ENCODE results near the gene TSHZ3. TPM values are rescaled to one million over a fixed set of nuclear protein-coding genes. Genes with fewer than 3 reads are reported as not detected.

Gene TSHZ3
- total RNA-seq, 1 experiment from 2014 or later, result not detected

DNA sequence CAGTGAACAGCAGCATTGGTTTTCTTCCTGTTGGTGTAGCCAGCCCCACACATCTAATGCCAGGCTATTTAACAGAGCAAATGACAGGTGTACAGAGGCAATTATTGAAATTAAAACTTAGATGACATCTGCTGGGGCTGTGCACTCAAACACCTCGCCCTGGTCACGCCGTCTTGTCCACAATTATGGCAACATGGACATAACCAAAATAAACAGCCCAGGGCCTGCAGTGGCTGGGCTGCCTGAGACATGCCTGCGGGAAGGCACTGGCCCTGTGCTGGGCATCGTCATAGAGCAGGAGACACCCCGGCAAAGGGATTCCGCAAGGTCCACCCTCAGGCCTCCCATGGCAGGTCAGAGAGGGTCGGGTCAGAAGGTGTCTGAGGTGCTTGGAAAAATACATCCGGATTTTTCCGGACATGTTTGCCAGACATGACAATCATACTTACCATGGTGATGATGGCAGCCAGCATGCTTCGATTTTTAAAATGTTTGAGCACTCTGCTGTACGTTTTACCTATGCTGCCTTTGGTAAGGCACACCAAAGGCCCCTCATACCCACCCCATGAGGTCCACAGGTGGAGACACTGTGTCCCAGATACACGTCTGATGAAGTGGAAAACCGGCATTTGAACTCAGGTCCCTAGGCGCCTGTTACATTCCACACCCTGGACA is 47.8 kb downstream of the TSHZ3 start:
- in situ Hi-C loops (cut with HindIII; ENCODE audit: low sequenced_read_pairs), result no loop called here
- no peak for DNase-seq (ENCODE audit: low spot score)

GRCh38 chr19:31300422-31300821 is 48.8 kb downstream of the TSHZ3 start:
- in situ Hi-C loops (cut with HindIII; ENCODE audit: low sequenced_read_pairs), result no loop called here
- DNase-seq (ENCODE audit: low spot score), result no peak

DNA sequence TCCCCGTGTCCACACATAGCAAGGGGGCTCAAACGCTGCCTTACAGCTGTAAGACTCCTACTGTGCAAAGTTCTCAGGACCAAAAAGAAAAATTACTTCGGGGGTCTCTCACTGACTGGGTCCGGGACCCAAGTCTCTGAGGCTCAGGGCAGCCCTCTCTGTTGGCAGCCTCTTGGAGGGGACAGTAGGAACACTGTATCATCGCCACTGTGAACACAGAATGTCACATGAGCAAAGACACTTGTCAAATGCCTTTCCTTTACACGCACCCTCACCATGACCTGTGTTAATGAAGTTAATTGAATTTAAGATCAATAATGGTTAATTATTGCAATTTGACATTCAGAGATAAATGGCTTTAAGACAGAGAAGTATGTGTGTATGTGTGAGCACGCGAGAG is 49.6 kb downstream of the TSHZ3 start:
- DNase-seq (ENCODE audit: low spot score), result no peak
- in situ Hi-C loops (cut with HindIII; ENCODE audit: low sequenced_read_pairs), result no loop called here

- DNase-seq (ENCODE audit: low spot score), result no peak
- in situ Hi-C loops (cut with HindIII; ENCODE audit: low sequenced_read_pairs), result no loop called here
Measured at GRCh38 chr19:31297991-31298390, 51.2 kb downstream of the TSHZ3 start.

GRCh38 chr19:31296741-31297390 is 52.4 kb downstream of the TSHZ3 start:
- no peak for DNase-seq (ENCODE audit: low spot score)
- in situ Hi-C loops (cut with HindIII; ENCODE audit: low sequenced_read_pairs), result no loop called here

DNA sequence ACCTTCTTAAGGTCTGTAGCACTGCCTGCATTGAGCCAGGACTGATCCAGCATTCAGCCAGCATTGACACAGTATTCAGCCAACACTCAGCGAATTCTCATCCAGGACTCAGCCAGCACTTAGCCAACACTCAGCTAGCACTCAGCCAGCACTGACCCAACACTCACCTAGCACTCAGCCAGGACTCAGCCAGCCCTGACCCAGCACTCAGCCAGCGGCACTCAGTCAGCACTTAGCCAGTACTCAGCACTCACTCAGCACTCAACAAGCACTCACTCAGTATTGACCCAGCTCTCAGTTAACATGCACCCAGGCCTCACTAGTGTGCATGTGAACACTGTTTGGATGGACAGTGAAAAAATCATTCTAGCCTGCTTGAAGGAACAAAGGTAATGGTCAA is 55.0 kb downstream of the TSHZ3 start:
- no peak for DNase-seq (ENCODE audit: low spot score)
- in situ Hi-C loops (cut with HindIII; ENCODE audit: low sequenced_read_pairs), result no loop called here

- in situ Hi-C loops (cut with HindIII; ENCODE audit: low sequenced_read_pairs), result no loop called here
- DNase-seq (ENCODE audit: low spot score), result no peak
Measured at GRCh38 chr19:31292639-31293185, 56.5 kb downstream of the TSHZ3 start.

DNA sequence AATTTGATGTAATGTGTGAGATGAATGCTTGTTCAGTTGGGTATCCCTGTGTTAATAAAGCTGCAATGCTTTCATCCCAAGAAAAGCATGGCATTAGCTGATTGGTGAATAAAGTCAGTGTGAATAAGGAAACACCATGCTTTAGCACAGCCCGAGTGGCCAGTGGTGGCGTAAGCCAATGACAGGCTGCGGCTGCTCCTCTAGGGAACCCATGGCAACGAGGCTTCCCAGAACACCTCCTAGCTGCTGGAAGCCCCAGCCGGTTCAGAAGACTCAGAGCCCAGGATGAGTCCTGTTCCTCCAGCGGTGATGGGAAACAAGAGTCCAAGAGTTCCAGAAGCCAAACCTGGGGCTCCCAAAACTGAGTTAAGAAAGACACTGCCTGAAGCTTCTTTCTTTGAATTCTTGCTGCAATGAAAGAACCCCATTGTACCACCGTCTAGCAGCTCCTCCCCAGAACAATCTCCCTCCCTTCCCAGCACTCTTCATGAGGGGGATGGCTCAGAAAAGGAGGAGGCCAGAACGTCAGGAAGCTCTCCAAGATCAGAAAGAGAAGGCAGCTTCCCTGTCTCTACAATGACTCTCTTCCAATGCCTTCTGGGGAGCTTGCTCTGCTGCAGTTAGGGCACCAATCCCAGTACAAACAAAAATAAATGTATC is 58.2 kb downstream of the TSHZ3 start:
- in situ Hi-C loops (cut with HindIII; ENCODE audit: low sequenced_read_pairs), result no loop called here
- DNase-seq (ENCODE audit: low spot score), result no peak

DNA sequence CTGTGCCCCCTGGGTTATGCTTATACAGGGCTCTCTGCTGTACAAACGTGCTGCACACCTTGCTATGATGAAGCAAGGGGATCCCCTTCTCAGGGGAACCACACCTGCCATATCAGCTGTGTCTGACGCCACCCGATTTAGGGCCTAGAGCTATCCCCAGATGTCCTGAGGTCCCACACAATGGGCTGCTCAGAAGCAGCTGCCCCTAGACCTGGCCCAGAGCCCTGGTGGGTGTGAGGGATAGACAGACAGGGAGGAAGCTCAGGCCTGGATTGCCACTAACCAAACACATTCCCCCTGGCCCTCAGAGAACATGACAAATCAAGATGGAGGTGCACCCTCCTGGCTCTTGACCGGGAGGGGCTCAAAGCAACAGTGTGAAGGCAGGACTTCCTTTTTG is 59.3 kb downstream of the TSHZ3 start:
- DNase-seq (ENCODE audit: low spot score), result no peak
- in situ Hi-C loops (cut with HindIII; ENCODE audit: low sequenced_read_pairs), result no loop called here

DNA sequence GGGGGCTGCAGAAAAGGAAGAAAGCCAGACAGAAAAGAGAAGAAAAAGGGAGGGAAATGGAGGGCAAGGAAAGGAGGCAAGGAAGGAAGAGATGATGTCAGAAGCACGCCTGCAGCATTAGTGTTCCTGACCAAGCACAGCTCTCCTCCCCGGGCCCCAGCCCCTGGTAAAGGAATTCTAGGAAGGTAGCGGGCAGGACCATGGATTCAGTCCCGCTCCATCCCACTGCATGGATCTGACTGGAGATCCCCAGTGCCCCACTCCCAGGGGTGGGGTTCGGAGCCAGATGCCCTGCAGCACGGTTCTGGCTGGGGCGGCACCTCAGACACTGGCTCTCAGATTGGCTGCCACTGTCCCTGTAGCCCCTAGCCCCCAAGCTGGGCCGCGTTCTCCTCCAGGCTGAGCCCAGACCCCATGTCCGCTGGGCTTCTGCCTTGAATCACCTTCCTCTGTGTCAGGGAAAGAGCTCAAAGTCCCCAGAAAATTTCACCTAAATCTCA is 59.8 kb downstream of the TSHZ3 start:
- DNase-seq (ENCODE audit: low spot score), result no peak
- in situ Hi-C loops (cut with HindIII; ENCODE audit: low sequenced_read_pairs), result no loop called here

GRCh38 chr19:31286491-31286890 is 62.7 kb downstream of the TSHZ3 start:
- in situ Hi-C loops (cut with HindIII; ENCODE audit: low sequenced_read_pairs), result no loop called here
- DNase-seq (ENCODE audit: low spot score), result no peak

DNA sequence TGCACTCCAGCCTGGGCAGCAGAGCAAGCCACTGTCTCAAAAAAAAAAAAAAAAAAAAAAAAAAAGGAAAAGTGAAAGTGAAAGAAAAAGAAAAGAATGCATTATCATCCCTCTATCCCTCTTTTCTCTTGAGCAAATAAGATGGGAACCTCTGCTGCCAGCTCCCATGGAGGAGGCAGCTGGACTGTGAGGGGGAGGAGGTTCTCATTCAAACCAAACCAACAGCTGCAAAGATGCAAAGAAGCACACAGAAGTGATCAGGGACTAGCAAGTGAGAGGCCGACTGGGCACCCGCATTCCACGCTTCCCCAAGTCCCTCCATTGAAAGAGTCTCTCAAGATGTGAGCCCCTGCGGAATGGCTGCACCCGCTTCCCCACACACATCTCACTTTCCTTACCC is 63.5 kb downstream of the TSHZ3 start:
- DNase-seq (ENCODE audit: low spot score), result no peak
- in situ Hi-C loops (cut with HindIII; ENCODE audit: low sequenced_read_pairs), result no loop called here

- DNase-seq (ENCODE audit: low spot score), result no peak
- in situ Hi-C loops (cut with HindIII; ENCODE audit: low sequenced_read_pairs), result no loop called here
Measured at GRCh38 chr19:31284621-31285020, 64.6 kb downstream of the TSHZ3 start.

GRCh38 chr19:31283701-31284100 is 65.5 kb downstream of the TSHZ3 start:
- in situ Hi-C loops (cut with HindIII; ENCODE audit: low sequenced_read_pairs), result no loop called here
- DNase-seq (ENCODE audit: low spot score), result no peak

DNA sequence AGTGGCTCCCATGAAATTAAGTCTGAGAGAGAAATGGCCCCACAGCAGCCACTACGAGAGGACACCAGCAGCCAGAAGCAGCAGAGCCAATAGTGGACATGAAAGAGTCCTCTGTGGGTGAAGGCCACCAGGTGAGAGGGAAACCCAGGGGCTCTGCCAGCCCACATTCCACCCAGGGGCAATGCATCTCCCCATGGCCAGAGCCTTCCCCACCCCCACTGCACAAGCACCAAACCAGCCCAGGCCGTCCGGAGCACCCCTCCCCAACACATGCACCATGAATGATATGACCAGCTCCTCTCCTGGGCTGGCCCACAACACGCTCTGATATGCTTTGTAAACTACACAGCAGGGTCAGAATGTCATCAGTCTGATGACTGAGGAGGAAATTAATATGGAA is 66.9 kb downstream of the TSHZ3 start:
- in situ Hi-C loops (cut with HindIII; ENCODE audit: low sequenced_read_pairs), result no loop called here
- no peak for DNase-seq (ENCODE audit: low spot score)

DNA sequence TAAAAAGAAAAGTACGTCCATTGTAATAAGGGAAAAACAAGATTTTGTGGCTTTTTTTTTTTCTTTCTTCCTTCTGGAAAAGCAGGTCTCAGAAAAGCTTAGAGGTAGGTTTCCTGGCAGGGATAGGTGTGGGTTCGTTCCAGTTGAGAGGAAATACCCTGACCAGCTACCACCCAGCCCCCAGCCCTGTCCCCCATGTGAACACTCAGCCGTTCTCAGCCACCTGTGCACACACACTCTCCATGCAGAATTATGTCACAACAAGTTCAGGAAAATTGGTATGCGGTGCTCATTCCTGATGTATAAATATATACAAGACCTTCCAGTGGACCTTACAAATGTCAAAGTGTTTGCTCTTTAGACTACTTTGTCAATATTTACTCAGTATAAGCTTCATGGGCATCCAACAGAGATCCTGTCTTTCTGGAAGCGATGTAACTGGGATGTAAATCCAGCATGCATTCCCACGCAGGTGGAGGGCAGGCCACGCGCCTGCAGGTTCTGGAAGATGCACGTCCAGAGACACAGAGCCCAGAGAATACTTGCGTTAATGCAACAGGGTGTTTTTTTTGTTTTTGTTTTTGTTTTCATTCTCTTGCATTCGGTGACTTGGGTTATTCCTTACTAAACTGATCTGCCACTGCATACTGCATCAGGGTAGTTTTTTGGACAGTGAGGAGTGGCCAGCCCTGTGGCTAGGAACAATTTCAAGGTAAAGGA is 68.8 kb downstream of the TSHZ3 start:
- no peak for DNase-seq (ENCODE audit: low spot score)
- in situ Hi-C loops (cut with HindIII; ENCODE audit: low sequenced_read_pairs), result no loop called here

DNA sequence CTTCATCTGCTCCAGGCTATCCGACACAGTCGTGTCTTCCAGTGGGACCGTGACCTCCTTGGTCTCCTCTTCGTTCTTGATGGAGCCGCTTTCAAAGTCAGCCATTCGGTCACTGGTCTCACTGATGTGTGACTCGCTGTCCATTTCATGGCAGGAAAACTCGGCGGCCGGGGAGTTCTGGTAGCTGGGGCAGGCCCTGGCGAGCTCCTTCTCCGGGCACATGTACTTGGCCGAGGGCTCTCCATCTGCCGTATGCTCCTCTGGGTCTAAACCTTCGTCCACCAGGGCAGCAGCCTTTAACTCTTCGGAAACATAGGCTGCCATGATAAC is 69.8 kb downstream of the TSHZ3 start:
- in situ Hi-C loops (cut with HindIII; ENCODE audit: low sequenced_read_pairs), result no loop called here
- DNase-seq (ENCODE audit: low spot score), result no peak

GRCh38 chr19:31278555-31279435 is 70.4 kb downstream of the TSHZ3 start:
- DNase-seq (ENCODE audit: low spot score), result no peak
- in situ Hi-C loops (cut with HindIII; ENCODE audit: low sequenced_read_pairs), result no loop called here

- DNase-seq (ENCODE audit: low spot score), result no peak
- in situ Hi-C loops (cut with HindIII; ENCODE audit: low sequenced_read_pairs), result no loop called here
Measured at GRCh38 chr19:31277516-31277915, 71.7 kb downstream of the TSHZ3 start.
